ENCODE measurements around the gene ATP9B. TPM values are rescaled to one million over a fixed set of nuclear protein-coding genes. Genes with fewer than 3 reads are reported as not detected.

The ATP9B gene
- total RNA-seq, 1 donor from 2014 or later: 50.3 TPM

- Histone ChIP-seq H3K27me3 (no peaks in the 10 kb centered on the region), H3K36me3 (no peaks in the 10 kb centered on the region), H3K27ac (no peak overlapping the region), H3K4me1 (peaks cover 7% of the 10 kb centered on the region), H3K9me3 (no peaks in the 10 kb centered on the region), H3K4me3 (no peak overlapping the region)
- intact Hi-C loops (cut with DNase I): no loop called here
- no peak for DNase-seq (ENCODE audit: extremely low spot score in 2 of 2)
- TF ChIP-seq POLR2AphosphoS5 (IDR thresholded peaks at IDR 0.05; ENCODE audit: insufficient read depth in 1 of 2, low read depth in 1 of 2) (no peak), CTCF (IDR thresholded peaks at IDR 0.05) (no peak), POLR2A (IDR thresholded peaks at IDR 0.05) (no peak)
These were observed 356.3 kb downstream of the ATP9B start for GRCh38 chr18:79425569-79425886.

DNA sequence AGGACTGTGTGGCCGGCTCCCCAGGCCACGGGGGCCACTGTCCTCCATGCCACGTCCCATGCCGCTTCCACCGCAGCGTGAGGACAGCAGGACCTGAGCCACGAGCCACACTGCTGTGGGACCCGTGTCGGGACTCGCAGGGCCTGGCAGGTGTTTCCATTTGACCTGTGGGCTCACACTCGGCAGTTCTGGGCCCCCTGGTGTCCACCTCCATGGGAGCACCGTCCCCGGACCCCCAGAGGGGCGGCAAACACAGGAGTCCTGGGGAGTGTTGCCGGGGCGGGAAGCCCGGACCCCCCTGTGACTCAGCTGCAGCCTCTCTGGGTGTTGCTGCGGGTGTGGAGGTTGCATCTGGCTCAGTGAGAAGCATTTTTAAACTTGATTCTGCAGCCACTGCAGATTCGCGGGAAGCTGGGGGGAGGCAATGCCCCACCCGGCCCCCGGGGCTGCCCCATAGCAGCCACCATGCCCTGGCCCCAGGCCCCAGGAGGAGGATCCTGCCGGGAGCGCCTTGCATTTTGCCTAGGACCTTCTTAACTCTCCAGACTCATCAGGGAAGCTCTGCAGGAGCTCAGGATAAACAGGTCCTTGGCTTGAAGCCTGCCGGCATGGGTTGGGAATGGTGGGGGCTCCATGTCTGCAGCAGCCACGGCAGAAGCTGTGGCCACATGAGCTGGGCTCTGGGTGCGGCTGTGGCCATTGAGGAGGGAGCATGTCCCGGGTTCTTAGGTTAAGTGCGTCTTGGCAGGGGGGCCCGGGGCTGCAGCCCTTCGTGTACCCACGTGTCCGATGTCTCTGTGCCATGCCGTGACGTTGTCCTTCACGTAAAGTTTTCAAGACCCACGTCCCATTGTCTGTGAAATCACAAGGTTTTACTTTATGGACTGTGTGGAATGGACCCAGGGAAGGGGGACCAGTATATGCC is 357.4 kb downstream of the ATP9B start:
- H3K9me3 ChIP-seq: no peaks in the 10 kb centered on the region
- H3K27me3 ChIP-seq: no peaks in the 10 kb centered on the region
- DNase-seq (ENCODE audit: extremely low spot score in 2 of 2): no peak
- no peak for TF ChIP-seq CTCF (IDR thresholded peaks at IDR 0.05)
- TF ChIP-seq POLR2A (IDR thresholded peaks at IDR 0.05): no peak
- no peak for TF ChIP-seq POLR2AphosphoS5 (IDR thresholded peaks at IDR 0.05; ENCODE audit: insufficient read depth in 1 of 2, low read depth in 1 of 2)
- H3K4me3 ChIP-seq: no peak overlapping the region
- no peak overlapping the region for H3K27ac ChIP-seq
- H3K4me1 ChIP-seq: peaks cover 7% of the 10 kb centered on the region
- intact Hi-C loops (cut with DNase I): no loop called here
- H3K36me3 ChIP-seq: no peaks in the 10 kb centered on the region

GRCh38 chr18:79427368-79428225 is 358.4 kb downstream of the ATP9B start:
- H3K36me3 ChIP-seq: no peaks in the 10 kb centered on the region
- H3K27me3 ChIP-seq: no peaks in the 10 kb centered on the region
- no peak overlapping the region for H3K27ac ChIP-seq
- intact Hi-C loops (cut with DNase I): no loop called here
- no peaks in the 10 kb centered on the region for H3K9me3 ChIP-seq
- TF ChIP-seq CTCF (IDR thresholded peaks at IDR 0.05): no peak
- TF ChIP-seq POLR2AphosphoS5 (IDR thresholded peaks at IDR 0.05; ENCODE audit: insufficient read depth in 1 of 2, low read depth in 1 of 2): no peak
- no peak overlapping the region for H3K4me3 ChIP-seq
- no peak for DNase-seq (ENCODE audit: extremely low spot score in 2 of 2)
- H3K4me1 ChIP-seq: peaks cover 7% of the 10 kb centered on the region

Other genes starting within 250 kb of the ATP9B start
- 7.4 TPM for gene SALL3, start 89.6 kb upstream of the ATP9B start, total RNA-seq

Data from vagina (tissue), 2 donors.